ENCODE results near the gene MBIP.
"Not testable (repeated sequence)": the region's sequence is repeated elsewhere in the genome, so short reads cannot be mapped to it uniquely, and the experiment has no call there.

MBIP gene

GRCh38 chr14:36320200-36320896 lies at the start of gene MBIP:
TSS of gene MBIP (minus strand) at chr14:36320637. CDS start at chr14:36320588, 49 bp downstream.
- peak; percentile 85 to 93 (median 86) for DNase-seq (ENCODE audit: low read depth in 3 of 3)

- no peak for DNase-seq (ENCODE audit: low read depth in 3 of 3)
Observed at GRCh38 chr14:36367985-36368774, 47.7 kb upstream of the MBIP start.

- DNase-seq (ENCODE audit: low read depth in 3 of 3), result no peak
Observed at GRCh38 chr14:36365766-36366165, 45.3 kb upstream of the MBIP start.

- DNase-seq (ENCODE audit: low read depth in 3 of 3), result no peak
Observed at GRCh38 chr14:36363704-36364103, 43.3 kb upstream of the MBIP start.

DNA sequence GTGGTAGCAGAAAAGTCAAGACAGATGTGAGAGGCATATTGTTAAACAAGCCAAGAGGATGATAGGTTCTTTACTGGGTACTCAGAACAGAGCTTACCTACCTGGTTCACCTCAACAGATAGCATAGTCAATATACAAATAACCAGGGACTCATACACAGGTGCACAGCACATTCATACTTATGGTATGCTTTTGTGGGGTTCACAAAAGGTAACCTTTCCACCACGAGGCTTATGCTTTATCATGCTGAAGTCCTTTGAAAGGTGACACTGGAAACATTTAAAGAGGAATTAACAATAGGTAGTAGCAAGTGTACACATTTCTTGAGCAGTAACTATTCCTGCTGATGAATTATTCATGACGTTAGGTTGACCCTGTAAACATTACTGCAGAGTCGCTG lies 42.2 kb upstream of the MBIP start:
- no peak for DNase-seq (ENCODE audit: low read depth in 3 of 3)

- no peak for DNase-seq (ENCODE audit: low read depth in 3 of 3)
Observed at GRCh38 chr14:36361210-36361853, 40.9 kb upstream of the MBIP start.

- no peak for DNase-seq (ENCODE audit: low read depth in 3 of 3)
Observed at GRCh38 chr14:36356862-36357261, 36.4 kb upstream of the MBIP start.

- no peak for DNase-seq (ENCODE audit: low read depth in 3 of 3)
Observed at GRCh38 chr14:36346052-36346451, 25.6 kb upstream of the MBIP start.

- DNase-seq (ENCODE audit: low read depth in 3 of 3), result no peak
Observed at GRCh38 chr14:36344211-36344610, 23.8 kb upstream of the MBIP start.

- not testable (repeated sequence) for DNase-seq (ENCODE audit: low read depth in 3 of 3)
Observed at GRCh38 chr14:36341811-36342210, 21.4 kb upstream of the MBIP start.

DNA sequence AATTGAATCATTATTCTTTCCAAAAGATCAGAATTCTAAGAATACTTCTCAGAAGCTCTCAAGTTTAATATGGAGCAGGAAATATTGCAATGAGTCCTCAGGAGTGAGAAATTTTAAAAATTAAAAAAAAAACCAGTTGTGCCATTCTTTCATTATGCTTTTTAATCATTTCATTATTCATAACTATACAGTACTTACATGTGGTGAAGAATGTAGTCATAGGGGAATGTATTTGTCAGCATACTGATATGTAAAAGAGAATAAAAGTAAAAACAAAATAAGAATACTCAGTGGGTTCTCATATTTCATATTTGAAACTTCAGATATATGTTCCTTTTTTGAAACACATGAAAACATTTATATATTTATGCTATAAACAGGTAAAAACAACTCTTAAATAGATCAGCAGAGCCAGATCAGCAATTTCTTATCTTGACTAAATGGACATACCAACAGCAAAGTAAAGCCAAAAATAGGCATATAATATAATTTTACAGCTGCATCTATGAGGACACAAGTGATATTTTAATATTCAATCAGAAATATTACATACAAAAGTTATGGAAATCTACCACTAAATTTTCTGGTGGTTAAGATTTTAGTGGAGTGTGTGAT lies 19.9 kb upstream of the MBIP start:
- no peak for DNase-seq (ENCODE audit: low read depth in 3 of 3)

DNA sequence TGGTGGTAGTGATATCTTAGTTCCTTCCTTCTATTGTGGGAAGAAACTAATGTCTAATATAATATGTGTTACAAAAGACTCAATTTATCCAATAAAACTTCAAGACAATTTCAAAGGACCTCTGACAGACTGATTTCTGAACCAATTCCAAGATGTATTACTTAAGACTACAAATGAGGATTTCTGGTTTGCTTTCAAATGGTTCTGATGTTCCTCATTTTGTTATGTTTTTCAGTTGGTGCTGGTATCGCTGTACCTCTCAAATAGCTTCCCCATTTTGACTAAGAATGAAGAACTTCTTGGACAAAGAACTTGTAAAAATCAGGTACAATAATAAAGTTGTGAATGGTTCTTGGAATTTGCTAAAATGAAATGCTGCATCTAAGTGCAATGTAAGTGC lies 19.4 kb upstream of the MBIP start:
- DNase-seq (ENCODE audit: low read depth in 3 of 3), result no peak

DNA sequence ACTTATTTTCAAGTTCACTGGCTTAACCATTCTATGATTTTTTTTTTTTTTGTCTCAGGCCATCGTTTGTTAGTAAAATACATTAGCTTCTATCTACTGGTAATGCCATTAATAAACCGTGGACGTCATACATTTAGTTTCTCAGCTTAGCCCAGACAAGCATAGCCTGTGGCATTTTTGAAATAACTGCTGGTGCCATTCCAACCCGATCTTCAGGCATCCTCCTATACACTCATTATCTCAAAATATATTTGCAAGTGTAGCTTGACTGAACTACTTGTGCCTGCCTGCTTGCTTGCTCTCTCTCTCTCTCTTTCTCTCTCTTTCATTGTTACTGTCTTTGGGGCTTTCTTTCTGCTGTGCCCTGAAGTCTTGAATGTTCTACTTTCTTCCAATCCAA lies 12.7 kb upstream of the MBIP start:
- DNase-seq (ENCODE audit: low read depth in 3 of 3), result no peak

DNA sequence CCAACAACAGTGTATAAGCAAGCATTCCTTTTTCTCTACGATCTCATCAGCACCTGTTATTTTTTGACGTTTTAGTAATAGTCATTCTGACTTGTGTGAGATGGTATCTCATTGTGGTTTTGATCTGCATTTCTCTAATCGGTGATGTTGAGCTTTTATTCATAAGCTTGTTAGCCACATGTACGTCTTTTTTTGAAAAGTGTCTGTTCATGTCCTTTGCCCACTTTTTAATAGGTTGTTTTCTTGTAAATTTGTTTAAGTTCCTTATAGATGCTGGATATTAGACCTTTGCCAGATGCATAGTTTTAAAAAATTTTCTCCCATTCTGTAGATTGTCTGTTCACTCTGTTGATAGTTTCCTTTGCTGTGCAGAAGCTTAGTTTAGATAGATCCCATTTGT lies 7.1 kb upstream of the MBIP start:
- DNase-seq (ENCODE audit: low read depth in 3 of 3), result not testable (repeated sequence)

DNA sequence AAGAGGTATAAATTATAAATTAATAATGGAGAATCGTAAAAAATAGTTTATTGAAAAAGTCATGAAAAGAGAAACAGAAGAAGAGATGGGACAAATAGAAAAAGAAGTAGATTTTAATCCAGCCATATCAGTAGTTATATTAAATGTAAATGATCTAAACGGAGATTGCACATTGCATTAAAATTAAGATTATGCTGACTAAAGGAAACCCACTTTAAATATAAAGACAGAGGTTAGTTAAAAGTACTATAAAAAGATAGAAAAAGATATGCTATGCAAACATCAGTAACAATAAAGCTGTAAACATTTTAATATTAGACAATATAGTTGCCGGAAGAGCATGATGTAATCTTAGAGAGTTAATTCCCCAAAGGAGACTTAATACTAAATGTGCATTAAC lies 5.4 kb upstream of the MBIP start:
- no peak for DNase-seq (ENCODE audit: low read depth in 3 of 3)

- DNase-seq (ENCODE audit: low read depth in 3 of 3), result no peak
Observed at GRCh38 chr14:36324897-36325296, 4.5 kb upstream of the MBIP start.

- DNase-seq (ENCODE audit: low read depth in 3 of 3), result no peak
Observed at GRCh38 chr14:36320897-36321381, 502 bp upstream of the MBIP start.

DNA sequence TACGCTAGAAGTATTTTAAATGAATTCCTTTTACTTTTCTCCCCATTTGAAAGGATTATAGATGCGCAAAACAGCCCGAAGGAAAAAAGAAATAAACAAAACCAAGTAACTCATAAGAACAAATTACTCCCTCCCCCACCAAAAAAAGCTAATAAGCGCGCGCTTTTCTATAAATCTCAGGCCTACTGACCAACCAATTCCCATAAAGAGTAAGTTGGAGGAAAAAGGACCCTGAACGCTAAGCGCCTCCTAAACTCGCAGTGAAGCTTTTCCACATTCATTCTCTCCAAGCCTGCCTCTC lies 588 bp downstream of the MBIP start:
- no peak for DNase-seq (ENCODE audit: low read depth in 3 of 3)

GRCh38 chr14:36317650-36318049 lies 2.8 kb downstream of the MBIP start:
- DNase-seq (ENCODE audit: low read depth in 3 of 3), result no peak

- no peak for DNase-seq (ENCODE audit: low read depth in 3 of 3)
Observed at GRCh38 chr14:36316131-36316530, 4.3 kb downstream of the MBIP start.

DNA sequence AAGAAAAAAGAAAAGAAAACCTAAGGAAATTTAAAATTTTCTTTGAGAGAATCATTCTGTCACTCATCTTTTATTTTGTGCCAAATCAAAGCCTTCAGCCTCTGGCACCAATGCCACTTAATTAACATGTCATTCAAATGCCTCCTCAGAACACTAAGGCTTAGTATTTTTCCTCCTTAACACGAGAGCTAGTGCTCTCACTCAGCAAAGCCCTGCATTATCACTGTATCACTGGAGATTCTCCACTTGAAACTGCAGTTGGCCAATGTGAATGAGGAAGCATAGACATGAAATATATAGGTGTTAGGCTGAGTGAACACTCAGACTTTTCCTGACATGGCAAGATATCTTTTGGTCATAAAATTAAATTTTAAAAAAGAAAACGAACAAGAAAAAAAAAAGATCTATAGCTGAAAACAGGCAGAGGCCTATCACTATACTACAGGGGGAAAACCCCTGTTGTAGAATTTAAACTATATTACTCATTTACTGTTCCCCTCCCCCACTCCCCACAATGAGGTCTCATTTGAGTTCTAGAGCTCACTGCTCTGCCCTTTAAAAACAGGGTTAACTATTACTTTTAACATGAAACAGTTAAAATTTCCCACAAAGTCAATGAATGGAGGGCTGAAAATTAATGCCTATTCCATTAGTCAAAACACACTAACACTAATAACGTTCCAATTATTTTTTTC lies 5.1 kb downstream of the MBIP start:
- peak in 2 of 3 donors; percentile 19 to 55 for DNase-seq (ENCODE audit: low read depth in 3 of 3)

- no peak for DNase-seq (ENCODE audit: low read depth in 3 of 3)
Observed at GRCh38 chr14:36313898-36314297, 6.5 kb downstream of the MBIP start.

Data from stimulated activated CD4-positive, alpha-beta T cell treated with anti-CD3 and anti-CD28 coated beads, TNF-alpha, amount 100 ng/mL, for 48 hours (primary cell).